Measurements from ENCODE around the gene HES6.

Gene HES6

DNA sequence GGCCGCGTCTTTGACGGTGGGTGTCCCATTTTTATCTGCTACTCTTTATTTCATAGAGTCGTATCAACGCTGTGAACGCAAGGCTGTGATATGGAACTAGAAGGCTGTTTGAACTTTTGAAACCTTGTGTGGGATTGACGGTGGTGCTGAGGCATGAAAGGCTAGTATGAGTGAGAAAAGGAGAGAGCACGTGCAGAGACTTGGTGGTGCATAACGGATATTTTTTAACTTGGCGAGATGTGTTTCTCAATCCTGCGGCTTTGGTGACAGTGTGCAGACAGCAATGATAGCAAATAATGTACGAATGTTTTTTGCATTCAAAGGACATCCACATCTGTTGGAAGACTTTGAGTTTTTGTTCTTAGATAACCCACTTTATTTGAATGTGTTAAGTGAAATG, 6.2 kb downstream of the HES6 start:
- no peak for DNase-seq (ENCODE audit: low spot score)

DNA sequence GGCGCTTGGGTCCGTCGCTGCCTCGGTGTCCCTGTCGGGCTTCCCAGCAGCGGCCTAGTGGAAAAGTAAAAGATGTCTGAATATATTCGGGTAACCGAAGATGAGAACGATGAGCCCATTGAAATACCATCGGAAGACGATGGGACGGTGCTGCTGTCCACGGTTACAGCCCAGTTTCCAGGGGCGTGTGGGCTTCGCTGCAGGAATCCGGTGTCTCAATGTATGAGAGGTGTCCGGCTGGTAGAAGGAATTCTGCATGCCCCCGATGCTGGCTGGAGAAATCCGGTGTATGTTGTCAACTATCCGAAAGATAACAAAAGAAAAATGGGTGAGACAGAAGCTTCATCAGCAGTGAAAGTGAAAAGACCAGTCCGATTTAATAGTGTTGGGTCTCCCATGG, 8.0 kb downstream of the HES6 start:
- no peak for DNase-seq (ENCODE audit: low spot score)

DNA sequence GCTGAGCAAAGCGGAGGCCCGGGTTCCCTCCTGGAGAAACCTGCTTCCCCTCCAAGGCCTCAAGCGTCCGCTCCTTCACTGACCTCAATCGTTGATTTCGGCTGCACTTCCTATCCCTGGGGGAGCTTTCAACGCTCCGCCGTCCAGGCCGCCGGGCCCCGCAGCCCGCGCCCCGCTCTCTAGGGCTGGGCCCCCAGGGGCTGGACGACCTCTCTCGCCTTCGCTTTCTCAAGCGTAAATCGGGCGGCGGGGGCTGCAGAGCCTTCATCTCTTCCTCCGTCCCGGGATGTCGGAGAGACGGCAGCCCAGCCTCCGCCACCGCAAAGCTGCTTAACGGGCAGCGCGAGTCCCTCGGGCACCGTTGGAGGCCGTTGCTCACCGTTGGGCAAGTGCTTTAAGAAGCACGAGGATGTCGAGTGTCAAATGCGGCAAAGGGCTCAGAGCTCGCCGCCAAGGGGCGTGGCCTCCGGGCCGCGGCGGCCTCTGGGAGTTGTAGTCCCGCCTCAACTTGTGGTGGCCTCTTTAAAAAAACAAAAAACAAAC, 8.5 kb downstream of the HES6 start:
- DNase-seq (ENCODE audit: low spot score) = no peak

DNA sequence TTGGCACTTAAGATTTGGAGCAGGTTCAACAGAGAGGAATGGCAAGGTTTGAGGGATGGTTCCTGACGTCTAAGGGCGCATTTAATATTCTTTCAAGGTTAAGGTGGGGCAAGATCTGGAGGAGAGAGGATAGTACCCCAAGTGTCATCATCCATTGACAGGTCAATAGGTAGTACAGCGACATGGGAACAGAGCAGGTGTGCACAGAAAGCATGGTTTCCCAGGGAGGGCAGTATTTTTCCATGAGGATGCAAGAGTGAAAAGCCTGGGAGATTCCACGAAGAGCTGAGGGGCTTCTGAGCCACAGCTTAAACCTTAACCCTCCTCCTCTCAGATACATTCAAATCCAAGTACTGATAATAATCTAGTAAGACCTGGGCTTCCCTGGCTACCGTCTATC, 9.1 kb downstream of the HES6 start:
- no peak for DNase-seq (ENCODE audit: low spot score)

DNA sequence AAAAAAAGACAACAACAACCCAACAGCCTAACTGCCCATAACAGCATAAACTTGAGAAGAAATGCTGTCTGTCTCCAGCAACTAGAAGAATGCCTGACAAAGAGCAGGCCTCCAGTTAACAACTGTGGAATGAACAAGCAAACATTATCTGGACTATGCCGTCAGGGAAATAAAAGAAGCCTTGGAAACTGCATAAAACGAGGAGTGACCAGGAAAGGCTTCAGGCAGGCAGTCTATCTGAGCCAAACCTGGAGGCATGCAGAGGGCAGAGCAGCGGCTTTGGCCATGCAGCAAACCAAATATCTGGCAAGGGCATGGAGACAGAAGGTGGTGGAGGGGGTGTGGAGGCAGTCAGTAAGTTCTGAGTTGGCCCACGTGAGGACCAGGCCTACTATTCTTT, 11.1 kb downstream of the HES6 start:
- no peak for DNase-seq (ENCODE audit: low spot score)

DNA sequence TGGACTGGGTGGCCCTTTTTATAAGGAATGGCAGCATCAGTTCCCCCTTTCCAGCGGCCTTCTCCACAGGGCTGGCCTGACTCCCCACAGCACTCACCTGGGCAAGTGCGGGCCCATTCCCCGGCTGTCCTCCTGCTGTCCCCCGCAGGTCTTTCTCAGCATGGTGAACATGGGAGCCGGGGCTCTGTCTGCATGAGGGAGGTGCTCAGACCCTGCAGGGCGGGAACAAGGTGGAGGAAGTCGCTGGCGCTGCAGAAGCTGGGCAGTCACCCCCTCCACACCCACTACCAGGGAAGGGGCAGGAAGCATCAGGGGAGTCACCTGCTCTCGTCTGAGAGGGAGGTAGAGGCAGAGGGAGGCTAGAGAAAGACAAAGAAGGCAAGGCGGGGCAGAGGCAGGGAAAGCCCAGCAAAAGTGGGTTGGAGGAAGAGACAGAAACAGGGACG, 12.2 kb downstream of the HES6 start:
- DNase-seq (ENCODE audit: low spot score) = no peak

DNA sequence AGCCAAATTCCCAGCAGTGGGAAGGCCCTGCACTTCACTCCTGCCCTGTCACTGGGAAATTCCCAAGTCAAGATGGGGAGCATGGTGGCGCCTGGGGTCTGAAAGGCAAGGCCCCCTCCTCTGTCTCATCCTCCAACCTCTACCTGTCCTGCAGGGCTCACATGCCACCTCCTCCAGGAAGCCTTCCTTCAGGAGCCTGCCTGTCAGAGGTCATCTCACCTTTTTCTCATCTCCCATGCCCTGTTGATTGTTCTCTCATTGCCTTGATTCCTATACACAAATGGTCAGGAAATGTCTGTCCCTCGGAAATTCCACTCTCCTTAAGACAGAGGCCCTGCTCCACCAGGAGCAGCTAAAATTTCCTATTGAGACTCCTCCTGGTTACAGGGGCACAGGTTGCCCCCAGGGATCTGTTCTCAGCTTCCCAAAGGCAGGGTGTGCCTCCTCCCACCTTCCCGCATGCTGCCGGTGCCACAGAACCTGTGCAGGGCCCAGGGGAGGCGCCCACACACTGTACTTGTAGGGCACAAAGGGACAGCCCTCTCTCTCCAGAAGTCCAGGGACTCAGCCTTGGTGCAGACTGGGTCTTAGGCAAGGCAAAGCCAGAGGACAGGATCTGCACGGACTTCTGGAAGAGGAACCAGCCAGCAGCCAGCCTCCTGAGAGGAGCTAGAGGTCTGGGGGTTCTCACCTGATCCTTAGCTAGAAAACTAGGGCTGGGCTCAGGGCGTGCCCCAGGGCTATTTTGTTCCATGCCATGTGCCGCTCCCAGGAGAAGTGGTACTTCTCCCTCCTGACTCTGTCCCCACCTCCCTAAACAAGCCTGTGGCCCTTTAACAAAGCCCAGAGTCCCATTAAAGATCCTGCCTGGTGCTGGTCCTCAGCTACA, 12.9 kb downstream of the HES6 start:
- no peak for DNase-seq (ENCODE audit: low spot score)

DNA sequence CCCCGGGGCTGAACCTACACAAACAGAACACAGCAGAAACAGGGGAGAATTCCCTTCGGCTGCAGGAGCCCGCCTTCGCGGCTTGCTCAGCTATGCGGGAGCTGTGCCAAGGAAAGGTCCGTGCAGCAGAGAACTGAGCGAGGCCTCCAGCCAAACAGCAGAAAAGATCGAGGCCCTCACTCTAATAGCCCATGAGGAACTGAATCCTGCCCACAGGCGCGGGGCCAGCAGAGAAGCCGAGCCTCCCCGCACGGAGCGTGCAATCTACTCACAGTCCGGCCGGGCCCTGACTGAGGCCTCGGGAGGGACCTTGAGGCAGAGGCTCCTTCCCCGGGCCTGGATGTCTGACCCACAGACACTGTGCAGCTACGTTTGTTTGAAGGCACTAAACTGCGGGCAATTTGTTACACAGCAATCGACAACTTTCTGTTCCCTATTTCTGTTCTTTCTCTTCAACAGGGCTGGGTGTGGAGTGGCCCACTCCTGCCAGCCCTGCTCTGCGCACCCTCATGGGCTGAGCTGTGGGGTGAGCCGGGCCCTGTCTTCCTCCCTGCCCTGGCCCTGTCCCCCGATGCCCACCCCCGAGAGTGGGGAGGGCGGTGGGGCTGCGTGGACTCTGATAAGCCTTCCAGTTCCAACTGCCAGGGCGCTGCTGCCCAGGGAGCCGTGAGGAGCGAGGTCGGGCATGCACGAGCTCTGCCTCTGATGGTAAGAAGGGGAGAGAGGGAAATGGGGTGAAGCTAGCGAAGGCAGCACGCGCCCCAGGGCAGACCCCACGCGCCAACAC, 13.7 kb downstream of the HES6 start:
- DNase-seq (ENCODE audit: low spot score) = no peak

DNA sequence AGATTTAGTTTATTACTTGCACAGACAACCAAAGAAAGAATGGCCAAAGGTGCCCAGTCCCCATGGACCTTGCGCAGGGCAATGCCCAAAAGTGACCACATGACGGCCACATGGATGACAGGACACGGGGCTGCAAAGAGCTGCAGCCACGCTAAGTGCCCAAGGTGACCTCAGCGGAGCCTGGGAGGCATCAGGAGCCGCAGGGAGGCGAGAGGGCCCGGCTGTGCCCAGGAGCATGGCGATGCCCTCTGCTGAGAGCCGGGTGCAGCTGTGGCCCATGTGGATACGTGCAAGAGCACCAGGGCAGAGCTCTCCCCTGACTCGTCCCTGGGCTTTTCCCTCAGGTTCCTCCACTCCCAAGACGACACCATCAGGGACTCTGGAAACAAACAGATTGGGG, 14.7 kb downstream of the HES6 start:
- DNase-seq (ENCODE audit: low spot score) = no peak

DNA sequence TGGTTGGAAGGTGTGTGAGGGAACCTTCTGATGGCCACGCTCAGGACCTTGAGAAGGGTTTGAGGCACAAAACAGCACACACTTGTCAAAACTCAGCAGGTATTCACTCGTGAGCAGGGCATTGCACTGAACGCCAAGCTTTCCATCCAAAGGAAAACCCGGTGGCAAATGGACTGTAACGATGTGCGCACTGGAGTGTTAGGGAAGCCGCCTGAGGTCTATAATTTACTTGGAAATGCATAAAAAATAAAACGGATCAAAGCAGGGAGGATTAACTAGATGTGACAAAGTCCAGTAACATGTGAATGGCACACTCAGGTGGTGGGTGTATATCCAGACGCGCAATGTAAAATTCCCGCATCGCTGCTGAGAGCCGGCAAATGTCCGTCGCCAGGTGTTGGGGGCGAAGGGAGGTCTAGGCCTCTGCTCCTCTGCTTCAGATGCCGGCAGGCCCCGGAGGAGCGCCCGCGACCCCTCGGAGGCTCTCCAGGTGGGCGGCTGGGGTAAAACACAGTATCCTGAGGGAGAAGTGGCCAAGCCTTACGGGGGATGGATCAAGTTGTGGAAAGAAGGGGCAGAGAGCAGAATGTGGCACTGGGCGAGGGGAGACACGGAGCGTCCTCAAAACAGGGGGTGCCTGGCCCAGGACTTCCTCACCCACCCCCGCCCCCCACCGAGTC, 15.3 kb downstream of the HES6 start:
- no peak for DNase-seq (ENCODE audit: low spot score)

DNA sequence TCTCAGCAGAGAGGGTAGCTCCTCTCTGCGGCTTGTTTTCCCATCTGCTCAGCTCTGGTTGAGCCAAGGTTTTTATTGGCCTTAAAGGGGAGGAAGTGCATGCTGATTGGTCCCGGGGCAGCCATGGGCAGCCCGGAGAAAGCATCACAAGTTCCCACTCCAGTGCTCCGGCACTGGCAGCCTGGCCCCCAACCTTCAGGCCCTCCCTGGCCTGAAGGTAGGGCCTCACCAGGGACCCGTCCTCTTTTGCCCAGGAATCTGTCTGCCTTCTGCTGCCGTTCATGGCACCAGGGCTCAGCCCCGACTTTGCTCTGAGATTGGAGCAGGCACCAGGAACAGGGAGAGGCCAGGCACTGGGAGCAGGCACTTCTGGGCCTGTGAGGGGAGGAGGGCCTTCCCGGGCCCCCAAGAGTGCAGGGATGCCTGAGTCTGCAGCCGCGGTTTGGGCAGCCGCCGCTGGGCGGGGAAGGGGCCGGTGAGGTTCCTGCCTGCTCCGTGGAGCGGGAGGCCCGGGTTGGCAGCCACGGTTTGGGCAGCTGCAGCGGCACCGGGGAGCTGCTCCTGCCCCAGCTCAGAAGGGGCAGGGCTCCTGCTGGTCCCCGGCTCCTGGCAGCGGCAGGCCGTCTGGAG, 18.8 kb downstream of the HES6 start:
- no peak for DNase-seq (ENCODE audit: low spot score)

DNA sequence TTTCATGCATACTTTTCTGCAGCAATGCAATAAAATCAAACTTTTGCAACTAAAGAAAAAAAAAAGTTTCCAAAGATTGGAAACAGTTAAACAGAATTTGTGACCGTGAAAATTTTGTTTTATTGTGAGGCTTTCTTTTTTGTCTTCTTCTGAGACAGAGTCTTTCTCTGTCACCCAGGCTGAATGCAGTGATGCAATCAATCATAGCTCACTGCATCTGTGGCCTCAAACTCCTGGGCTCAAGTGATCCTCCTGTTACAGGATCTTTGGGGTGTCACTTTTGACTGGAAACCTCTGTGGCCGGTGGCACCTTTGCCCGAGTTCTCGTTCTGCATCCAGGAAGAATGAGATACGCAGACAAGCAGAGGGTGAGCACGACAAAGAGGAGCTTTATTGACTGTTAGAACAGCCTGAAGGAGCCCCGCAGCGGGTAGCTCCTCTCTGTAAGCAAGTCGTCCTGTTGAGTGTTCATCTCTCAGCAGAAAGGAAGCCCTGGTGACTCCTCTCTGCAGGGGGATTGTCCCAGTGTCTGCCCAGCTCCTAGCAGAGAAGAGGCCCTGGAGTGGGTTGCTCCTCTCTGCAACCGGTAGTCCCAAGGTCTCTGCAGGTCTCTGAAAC, 19.5 kb downstream of the HES6 start:
- DNase-seq (ENCODE audit: low spot score) = no peak

DNA sequence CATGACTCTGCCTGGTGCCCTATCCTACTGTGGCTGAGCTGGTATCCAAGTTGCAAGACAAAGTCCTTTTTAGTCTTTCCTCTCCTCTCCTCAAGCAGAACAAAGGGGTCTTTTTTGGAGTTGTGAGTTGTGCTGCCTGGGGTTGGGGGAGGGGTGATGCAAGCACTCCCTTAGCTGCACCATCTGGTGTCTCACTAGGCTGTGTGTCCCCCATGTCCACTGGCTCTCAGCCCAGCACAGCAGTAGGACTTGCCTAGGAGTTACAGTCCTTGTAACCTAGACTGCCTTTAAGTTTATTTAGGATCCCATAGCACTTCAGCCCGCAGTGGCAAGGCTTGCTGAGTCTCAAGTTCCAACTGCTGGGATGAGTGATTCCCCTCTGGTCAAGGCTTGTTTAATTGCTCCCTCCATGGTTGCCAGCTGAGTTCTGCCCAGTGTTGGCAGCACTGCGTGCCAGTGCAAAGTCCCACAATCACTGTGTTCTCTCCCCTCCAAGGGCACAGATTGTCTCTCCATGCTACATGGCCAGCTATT, 23.1 kb downstream of the HES6 start:
- no peak for DNase-seq (ENCODE audit: low spot score)

DNA sequence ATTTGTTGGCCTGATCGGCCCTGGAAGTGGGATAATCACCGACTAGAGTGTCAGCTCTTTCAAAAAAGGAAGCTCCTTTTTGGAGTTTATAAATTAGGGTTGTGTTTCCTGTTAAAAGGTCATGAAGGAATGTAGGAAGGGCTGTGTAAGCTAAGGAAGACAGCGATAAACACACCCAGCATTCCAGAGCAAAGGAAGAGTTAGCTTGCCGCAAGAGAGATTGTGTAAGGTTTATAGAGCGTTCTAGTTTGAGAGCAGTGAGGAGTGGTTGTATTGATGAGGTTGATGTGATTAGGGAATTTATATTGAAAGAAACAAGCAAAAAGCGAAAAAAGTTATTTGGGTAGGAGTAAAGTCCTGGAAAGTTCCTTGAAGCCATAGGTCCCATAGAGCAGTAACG, 32.8 kb downstream of the HES6 start:
- no peak for DNase-seq (ENCODE audit: low spot score)

DNA sequence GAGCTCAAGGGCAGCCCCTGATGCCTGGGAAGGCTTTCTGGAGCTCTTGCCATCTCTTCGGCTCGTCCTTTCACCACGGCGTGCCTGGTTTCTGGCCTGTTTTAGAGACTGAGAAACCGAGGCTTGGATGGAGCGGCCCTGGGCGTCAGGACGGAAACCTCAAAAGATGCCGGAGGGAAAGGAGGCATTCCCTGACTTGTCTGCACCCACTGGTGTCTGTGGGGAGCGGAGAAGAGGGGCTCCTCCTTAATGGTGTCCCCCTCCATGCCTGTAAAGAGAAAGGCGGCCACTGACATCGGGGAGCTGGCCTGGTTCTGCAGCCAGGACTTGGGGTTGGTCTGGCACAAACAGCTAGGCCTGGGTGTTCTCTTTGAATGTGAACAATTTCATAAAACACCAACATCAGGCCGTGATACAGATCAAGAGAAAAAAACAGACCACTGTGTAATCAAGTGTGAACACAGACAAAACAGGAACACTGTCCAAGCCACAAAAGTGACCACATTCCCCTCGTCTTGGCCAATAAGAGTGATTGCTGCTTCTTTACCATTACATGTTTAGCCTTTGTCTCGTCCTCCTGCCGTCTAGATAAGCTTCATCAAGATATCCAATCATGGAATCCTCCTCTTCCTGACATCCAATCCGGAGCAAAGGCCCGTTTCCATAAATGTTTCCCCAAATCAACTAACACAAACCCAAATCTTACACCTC, 35.7 kb downstream of the HES6 start:
- no peak for DNase-seq (ENCODE audit: low spot score)

DNA sequence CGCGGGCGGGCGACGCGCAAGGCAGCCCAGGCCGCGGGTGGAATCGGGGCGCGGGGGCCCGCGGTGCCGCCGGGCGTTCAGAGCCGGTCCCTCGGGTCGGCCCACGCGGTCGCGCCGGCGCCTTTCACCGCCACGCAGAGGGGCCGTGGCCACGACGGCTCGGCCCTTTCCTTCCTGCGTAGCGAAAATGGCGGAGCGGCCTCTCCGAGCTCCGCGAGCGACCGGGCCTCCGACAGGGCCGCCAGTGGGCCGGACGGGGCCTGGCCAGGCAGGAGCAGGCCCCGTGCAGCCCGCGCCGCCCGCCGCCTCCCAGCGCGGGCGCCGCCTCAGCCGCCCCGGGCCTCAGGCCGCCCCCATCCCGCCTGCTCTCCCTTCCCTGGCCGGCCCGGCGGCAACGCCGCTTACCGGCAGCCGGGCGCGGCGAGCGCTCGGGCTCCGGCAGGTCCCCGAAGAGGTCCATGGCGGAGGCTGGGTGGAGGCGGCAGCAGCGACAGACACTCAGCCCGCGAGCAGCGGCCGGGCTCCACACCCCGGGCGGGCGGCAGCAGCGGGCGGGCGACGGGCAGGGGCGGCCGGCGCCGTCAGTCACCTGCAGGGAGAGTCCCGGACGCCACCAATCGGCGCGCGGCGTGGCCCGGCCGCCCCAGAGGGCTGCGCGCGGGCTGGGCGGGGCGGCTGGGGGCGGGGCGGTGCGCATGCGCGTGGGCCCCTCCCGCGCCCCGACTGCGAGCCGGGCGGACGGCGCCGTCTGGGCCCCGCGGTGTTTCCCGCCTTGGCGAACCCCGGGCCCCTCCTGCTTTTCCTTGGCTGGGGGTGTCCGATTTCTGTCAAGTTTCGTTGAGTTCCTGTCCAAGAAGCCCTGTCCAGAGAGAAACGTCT, 36.5 kb downstream of the HES6 start, which contains the start of gene ILKAP:
ILKAP (minus strand) TSS at position 602 of the 879 bp plus-strand sequence; CDS start at position 460, 142 bp downstream.
- DNase-seq (ENCODE audit: low spot score) = peak; percentile 74

DNA sequence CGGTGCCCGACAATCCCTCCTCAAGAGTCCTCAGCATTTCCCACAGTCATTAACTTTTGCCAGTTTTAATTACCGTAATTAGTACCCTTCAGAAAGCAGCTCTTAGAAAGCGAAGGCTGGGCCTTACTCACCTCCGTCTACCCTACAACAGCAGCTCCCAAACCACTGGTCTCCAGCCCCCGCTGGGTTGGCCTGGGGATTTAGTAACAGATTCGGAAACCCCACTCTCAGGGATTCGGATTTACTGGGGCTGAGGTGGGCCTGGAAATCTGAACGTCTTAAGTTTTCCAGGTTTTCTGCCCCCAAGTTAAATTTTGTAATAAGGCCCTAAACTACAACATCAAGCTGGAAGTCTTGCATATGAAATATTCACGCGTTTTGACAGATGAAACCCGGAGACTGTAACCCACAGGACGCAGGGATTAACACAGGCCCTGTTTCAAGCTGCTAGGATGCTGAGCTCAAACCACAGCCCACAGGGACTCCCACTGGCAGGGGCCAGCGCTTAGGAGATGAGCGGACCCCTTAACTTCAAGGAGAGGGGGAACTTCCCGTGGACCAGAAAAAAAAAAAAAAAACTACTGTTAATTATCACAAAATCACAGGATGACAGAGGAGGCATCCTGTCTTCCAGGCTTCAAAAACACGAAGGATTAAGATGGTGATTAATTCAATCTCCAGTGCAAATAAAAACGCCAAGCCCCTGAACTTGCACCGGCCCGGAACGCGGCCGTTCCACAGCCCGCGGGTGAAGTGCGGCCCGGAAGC, 37.3 kb downstream of the HES6 start:
- DNase-seq (ENCODE audit: low spot score) = no peak

DNA sequence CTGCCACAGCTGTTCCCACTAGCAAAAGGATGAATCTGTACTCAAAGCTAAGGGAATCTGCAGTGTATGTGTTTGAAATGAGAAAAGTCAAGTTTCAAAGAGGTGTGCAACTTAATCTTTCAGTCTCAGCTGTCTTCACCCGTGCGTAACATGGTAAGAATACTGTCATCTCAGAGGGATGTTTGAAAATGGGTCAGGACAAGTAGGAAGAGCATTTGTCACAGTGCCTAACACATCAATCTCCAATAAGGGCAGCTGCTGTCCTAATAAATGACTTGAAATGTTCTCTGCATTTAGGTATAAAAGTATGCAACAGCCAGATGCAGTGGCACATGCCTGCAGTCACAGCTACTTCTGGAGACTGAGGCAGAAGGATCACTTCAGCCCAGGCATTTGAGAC, 49.4 kb downstream of the HES6 start:
- no peak for DNase-seq (ENCODE audit: low spot score)

Data from SW480 (cell line).